Central memory CD4-positive, alpha-beta T cell (primary cell): ENCODE results near the gene STAT4.

Experiments
- DNase-seq: peaks from one replicate; pipeline ENCODE4 v3.0.0; 2022

STAT4 gene

GRCh38 chr2:190987938-190988337, 162.9 kb downstream of the STAT4 start:
- no peak for DNase-seq

GRCh38 chr2:190987116-190987515, 163.7 kb downstream of the STAT4 start:
- DNase-seq, result no peak

GRCh38 chr2:190986221-190986953, 164.4 kb downstream of the STAT4 start:
- no peak for DNase-seq

GRCh38 chr2:190984595-190984994, 166.2 kb downstream of the STAT4 start:
- no peak for DNase-seq

GRCh38 chr2:190982262-190983034, 168.3 kb downstream of the STAT4 start:
- no peak for DNase-seq

- DNase-seq, result no peak
Observed at GRCh38 chr2:190981733-190982132, 169.1 kb downstream of the STAT4 start.

GRCh38 chr2:190981333-190981732, 169.5 kb downstream of the STAT4 start:
- no peak for DNase-seq

GRCh38 chr2:190980630-190981209, 170.1 kb downstream of the STAT4 start:
- no peak for DNase-seq

- DNase-seq, result no peak
Observed at GRCh38 chr2:190979906-190980629, 170.7 kb downstream of the STAT4 start.
